ENCODE measurements around the gene DEFB125.
"Not testable (repeated sequence)": the region's sequence is repeated elsewhere in the genome, so short reads cannot be mapped to it uniquely, and the experiment has no call there.

DEFB125 gene

GRCh38 chr20:87401-87800 is at the start of gene DEFB125:
Gene DEFB125 (plus strand): TSS chr20:87672. CDS start chr20:87710, 38 bp downstream.
- peaks cover 5% of the 10 kb centered on the region for H3K9me3 Mint-ChIP-seq
- H3K27me3 Mint-ChIP-seq = peaks cover 57% of the 10 kb centered on the region
- no peaks in the 10 kb centered on the region for H3K36me3 Mint-ChIP-seq (ENCODE audit: low read depth)
- H3K4me3 Mint-ChIP-seq = no peak within 1 kb of the TSS
- no peaks in the 10 kb centered on the region for H3K4me1 Mint-ChIP-seq (ENCODE audit: low read depth)
- no peak for DNase-seq
- H3K27ac Mint-ChIP-seq = no peak within 1 kb of the TSS

- Mint-ChIP-seq H3K4me1 (ENCODE audit: low read depth) (no peaks in the 10 kb centered on the region), H3K4me3 (no peak overlapping the region)
These were observed 27.2 kb upstream of the DEFB125 start for GRCh38 chr20:60035-60918.

GRCh38 chr20:61230-61629 is 26.2 kb upstream of the DEFB125 start:
- no peak overlapping the region for H3K4me3 Mint-ChIP-seq
- H3K27me3 Mint-ChIP-seq = no peaks in the 10 kb centered on the region
- no peak for DNase-seq
- H3K9me3 Mint-ChIP-seq = no peaks in the 10 kb centered on the region
- H3K4me1 Mint-ChIP-seq (ENCODE audit: low read depth) = no peaks in the 10 kb centered on the region
- no peak overlapping the region for H3K27ac Mint-ChIP-seq
- H3K36me3 Mint-ChIP-seq (ENCODE audit: low read depth) = no peaks in the 10 kb centered on the region

More at GRCh38 chr20:60035-60918, 27.2 kb upstream of the DEFB125 start:
- DNase-seq = no peak
- no peaks in the 10 kb centered on the region for H3K27me3 Mint-ChIP-seq
- H3K36me3 Mint-ChIP-seq (ENCODE audit: low read depth) = no peaks in the 10 kb centered on the region
- H3K9me3 Mint-ChIP-seq = no peaks in the 10 kb centered on the region
- no peak overlapping the region for H3K27ac Mint-ChIP-seq

GRCh38 chr20:61757-62156 is 25.7 kb upstream of the DEFB125 start:
- Mint-ChIP-seq H3K27me3 (no peaks in the 10 kb centered on the region), H3K4me3 (no peak overlapping the region), H3K27ac (no peak overlapping the region), H3K36me3 (ENCODE audit: low read depth) (no peaks in the 10 kb centered on the region), H3K9me3 (no peaks in the 10 kb centered on the region), H3K4me1 (ENCODE audit: low read depth) (no peaks in the 10 kb centered on the region)
- DNase-seq = no peak

DNA sequence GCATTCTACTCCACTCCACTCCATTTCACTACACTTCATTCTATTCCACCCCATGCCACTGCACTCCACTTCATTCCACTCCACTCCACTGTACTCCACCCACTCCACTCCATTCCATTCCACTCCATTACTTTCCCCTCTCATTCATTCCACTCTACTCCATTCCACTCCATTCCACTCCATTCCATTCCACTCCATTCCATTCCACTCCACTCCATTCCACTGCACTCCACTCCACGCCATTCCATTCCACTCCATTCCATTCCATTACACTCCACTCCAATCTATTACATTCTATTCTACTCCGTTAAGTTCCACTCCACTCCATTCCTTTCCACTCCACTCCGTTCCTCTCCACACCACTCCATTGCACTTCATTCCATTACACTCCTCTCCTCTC is 25.0 kb upstream of the DEFB125 start:
- no peak overlapping the region for H3K27ac Mint-ChIP-seq
- H3K9me3 Mint-ChIP-seq = no peaks in the 10 kb centered on the region
- no peaks in the 10 kb centered on the region for H3K27me3 Mint-ChIP-seq
- no peak overlapping the region for H3K4me3 Mint-ChIP-seq
- H3K4me1 Mint-ChIP-seq (ENCODE audit: low read depth) = no peaks in the 10 kb centered on the region
- H3K36me3 Mint-ChIP-seq (ENCODE audit: low read depth) = no peaks in the 10 kb centered on the region
- no peak for DNase-seq

- no peaks in the 10 kb centered on the region for H3K9me3 Mint-ChIP-seq
- H3K4me1 Mint-ChIP-seq (ENCODE audit: low read depth) = no peaks in the 10 kb centered on the region
- no peak for DNase-seq
- H3K27ac Mint-ChIP-seq = no peak overlapping the region
- H3K27me3 Mint-ChIP-seq = peaks cover 10% of the 10 kb centered on the region
- no peak overlapping the region for H3K4me3 Mint-ChIP-seq
- no peaks in the 10 kb centered on the region for H3K36me3 Mint-ChIP-seq (ENCODE audit: low read depth)
These were observed 23.4 kb upstream of the DEFB125 start for GRCh38 chr20:64026-64603.

DNA sequence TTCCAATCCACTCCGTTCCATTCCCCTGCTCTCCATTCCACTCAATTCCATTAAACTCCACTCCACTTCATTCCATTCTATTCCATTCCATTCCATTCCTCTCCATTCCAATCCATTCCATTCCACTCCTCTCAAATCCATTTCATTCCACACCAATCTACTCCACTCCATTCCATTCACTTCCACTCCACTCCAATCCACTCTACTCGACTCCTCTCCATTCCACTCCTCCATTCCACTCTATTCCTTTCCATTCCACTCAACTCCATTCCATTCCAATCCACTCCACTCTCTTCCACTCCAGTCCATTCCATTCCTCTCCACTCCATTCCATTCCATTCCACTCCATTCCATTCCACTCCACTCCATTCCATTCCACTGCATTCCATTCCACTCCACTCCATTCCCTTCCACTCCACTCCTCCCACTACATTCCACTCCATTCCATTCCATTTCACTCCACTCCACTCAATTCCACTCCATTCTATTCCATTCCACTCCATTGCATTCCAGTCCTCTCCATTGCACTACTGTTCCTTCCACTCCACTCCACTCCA is 22.6 kb upstream of the DEFB125 start:
- DNase-seq = no peak
- Mint-ChIP-seq H3K27ac (no peak overlapping the region), H3K9me3 (no peaks in the 10 kb centered on the region), H3K4me1 (ENCODE audit: low read depth) (no peaks in the 10 kb centered on the region), H3K36me3 (ENCODE audit: low read depth) (no peaks in the 10 kb centered on the region), H3K27me3 (peaks cover 15% of the 10 kb centered on the region), H3K4me3 (no peak overlapping the region)

DNA sequence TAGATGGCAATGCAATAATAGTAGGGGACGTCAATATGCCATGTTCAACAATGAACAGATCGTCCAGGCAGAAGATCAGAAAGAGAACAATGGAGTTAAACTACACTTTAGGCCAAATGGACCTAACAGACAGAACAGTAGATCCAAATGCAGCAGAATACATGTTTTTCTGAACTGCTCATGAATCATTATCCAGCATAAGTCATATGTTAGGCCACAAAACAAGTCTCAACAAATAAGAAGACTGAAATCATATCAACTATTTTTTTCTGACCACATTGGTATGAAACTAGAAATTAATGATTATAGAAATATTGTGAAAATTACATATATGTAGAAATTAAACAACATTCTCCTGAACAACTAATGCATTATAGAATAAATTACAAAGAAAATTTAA is 10.2 kb upstream of the DEFB125 start:
- DNase-seq = no peak
- no peak overlapping the region for H3K4me3 Mint-ChIP-seq
- peaks cover 29% of the 10 kb centered on the region for H3K27me3 Mint-ChIP-seq
- no peaks in the 10 kb centered on the region for H3K36me3 Mint-ChIP-seq (ENCODE audit: low read depth)
- no peak overlapping the region for H3K27ac Mint-ChIP-seq
- no peaks in the 10 kb centered on the region for H3K4me1 Mint-ChIP-seq (ENCODE audit: low read depth)
- H3K9me3 Mint-ChIP-seq = peaks cover 15% of the 10 kb centered on the region

DNA sequence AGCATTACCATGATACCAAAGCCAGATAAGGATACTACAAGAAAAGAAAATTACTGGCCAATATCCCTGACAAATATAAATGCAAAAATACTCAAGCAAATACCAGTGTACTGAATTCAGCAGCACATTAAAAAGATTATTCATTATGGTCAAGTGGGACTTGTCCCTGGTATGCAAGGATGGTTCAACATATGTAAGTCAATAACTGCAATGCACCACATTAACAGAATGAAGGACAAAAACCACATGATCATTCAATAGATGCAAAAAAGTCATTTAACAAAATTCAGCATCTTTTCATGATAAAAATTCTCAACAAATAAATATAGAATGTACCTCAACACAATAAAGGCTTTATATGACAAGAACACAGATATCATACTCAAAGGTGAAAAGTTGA is 9.1 kb upstream of the DEFB125 start:
- Mint-ChIP-seq H3K27ac (no peak overlapping the region), H3K4me1 (ENCODE audit: low read depth) (no peaks in the 10 kb centered on the region), H3K9me3 (peaks cover 15% of the 10 kb centered on the region), H3K4me3 (no peak overlapping the region), H3K27me3 (peaks cover 21% of the 10 kb centered on the region), H3K36me3 (ENCODE audit: low read depth) (no peaks in the 10 kb centered on the region)
- DNase-seq = no peak

DNA sequence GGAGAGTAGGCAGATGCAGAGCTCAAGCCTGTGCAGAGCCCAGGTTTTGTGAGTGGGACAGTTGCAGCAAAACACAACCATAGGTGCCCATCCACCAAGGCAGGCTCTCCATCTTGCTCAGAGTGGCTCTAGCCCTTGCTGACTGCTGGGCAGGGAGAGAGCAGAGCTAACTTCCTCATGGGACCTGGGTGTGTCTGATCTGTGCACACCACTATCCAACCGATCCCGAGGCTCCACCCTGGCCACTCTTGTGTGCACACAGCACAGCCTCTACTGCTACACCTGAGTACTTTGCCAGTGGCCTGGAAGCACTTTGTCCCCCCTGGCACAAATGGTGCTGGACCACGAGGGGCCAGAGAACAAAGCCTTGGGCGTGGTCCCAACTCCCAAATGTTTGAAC is 7.9 kb upstream of the DEFB125 start:
- Mint-ChIP-seq H3K36me3 (ENCODE audit: low read depth) (no peaks in the 10 kb centered on the region), H3K27me3 (peaks cover 20% of the 10 kb centered on the region), H3K9me3 (peaks cover 15% of the 10 kb centered on the region), H3K27ac (no peak overlapping the region), H3K4me1 (ENCODE audit: low read depth) (no peaks in the 10 kb centered on the region), H3K4me3 (no peak overlapping the region)
- DNase-seq = no peak

DNA sequence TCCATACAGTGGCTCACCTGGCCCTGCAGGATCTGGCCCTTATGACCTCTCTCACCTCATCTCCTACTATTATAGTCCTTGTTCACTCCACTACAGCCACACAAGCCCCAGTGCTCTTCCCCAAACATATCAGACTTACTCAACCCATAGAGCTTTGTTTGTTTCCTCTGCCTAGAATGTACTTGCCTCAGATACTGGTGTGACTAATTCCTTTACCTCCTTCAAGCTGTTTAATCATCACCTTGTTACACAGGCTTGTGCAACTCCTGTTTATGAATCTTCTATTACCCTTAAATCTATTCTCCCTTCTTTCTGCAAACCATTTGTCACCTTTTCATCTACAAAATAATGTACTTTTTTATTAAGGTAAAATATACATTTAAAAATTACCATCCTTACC is 3.2 kb downstream of the DEFB125 start:
- DNase-seq = no peak
- no peaks in the 10 kb centered on the region for H3K4me1 Mint-ChIP-seq (ENCODE audit: low read depth)
- no peak overlapping the region for H3K27ac Mint-ChIP-seq
- H3K27me3 Mint-ChIP-seq = peaks cover 71% of the 10 kb centered on the region
- no peaks in the 10 kb centered on the region for H3K36me3 Mint-ChIP-seq (ENCODE audit: low read depth)
- H3K4me3 Mint-ChIP-seq = no peak overlapping the region
- H3K9me3 Mint-ChIP-seq = peaks cover 14% of the 10 kb centered on the region

- DNase-seq = no peak
- no peaks in the 10 kb centered on the region for H3K36me3 Mint-ChIP-seq (ENCODE audit: low read depth)
- no peak overlapping the region for H3K27ac Mint-ChIP-seq
- peaks cover 21% of the 10 kb centered on the region for H3K9me3 Mint-ChIP-seq
- no peak overlapping the region for H3K4me3 Mint-ChIP-seq
- peaks cover 74% of the 10 kb centered on the region for H3K27me3 Mint-ChIP-seq
- H3K4me1 Mint-ChIP-seq (ENCODE audit: low read depth) = no peaks in the 10 kb centered on the region
These were observed 6.2 kb downstream of the DEFB125 start for GRCh38 chr20:93641-94040.

GRCh38 chr20:95215-95614 is 7.7 kb downstream of the DEFB125 start:
- Mint-ChIP-seq H3K36me3 (ENCODE audit: low read depth) (no peaks in the 10 kb centered on the region), H3K4me1 (ENCODE audit: low read depth) (no peaks in the 10 kb centered on the region), H3K9me3 (peaks cover 21% of the 10 kb centered on the region), H3K4me3 (no peak overlapping the region), H3K27ac (no peak overlapping the region), H3K27me3 (peaks cover 83% of the 10 kb centered on the region)
- DNase-seq = no peak

DNA sequence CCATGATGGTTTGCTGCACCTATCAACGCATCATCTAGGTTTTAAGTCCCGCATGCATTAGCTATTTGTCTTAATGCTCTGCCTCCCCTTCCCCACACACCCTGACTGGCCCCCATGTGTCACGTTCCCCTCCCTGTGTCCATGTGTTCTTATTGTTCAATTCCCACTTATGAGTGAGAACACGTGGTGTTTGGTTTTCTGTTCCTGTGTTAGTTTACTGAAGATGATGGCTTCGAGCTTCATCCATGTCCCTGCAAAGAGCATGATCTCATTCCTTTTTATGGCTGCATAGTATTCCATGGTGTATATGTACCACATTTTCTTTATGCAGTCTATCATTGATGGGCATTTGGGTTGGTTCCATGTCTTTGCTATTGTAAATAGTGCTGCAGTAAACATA is 10.2 kb downstream of the DEFB125 start:
- not testable (repeated sequence) for H3K4me1 Mint-ChIP-seq (ENCODE audit: low read depth); DNase-seq; H3K4me3 Mint-ChIP-seq; H3K36me3 Mint-ChIP-seq (ENCODE audit: low read depth); H3K27ac Mint-ChIP-seq
- Mint-ChIP-seq H3K27me3 (peaks cover 80% of the 10 kb centered on the region), H3K9me3 (peaks cover 21% of the 10 kb centered on the region)

DNA sequence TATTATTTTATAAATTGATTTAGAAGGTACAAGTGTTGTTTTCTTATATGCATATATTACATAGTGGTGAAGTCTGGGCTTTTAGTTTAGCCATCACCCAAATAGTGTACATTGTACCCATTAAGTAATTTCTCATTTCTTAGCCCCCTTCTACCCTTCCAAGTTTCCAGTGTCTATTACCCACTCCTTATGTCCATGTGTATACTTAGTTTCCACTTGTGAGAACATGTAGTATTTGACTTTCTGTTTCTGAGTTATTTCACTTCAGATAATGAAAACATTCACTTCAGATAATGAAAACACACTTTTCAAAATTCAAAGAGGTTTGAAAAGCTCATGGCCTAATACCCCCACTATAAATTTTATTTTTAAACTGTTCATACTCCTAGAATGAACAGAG is 14.5 kb downstream of the DEFB125 start:
- Mint-ChIP-seq H3K27ac (no peak overlapping the region), H3K27me3 (peaks cover 81% of the 10 kb centered on the region), H3K4me1 (ENCODE audit: low read depth) (no peaks in the 10 kb centered on the region), H3K4me3 (no peak overlapping the region), H3K9me3 (peaks cover 2% of the 10 kb centered on the region), H3K36me3 (ENCODE audit: low read depth) (no peaks in the 10 kb centered on the region)
- DNase-seq = no peak

Measured in activated T-cell treated with anti-CD3 and anti-CD28 coated beads, Interleukin-2, amount 50 U/mL, for 24 hours (primary cell).